ENCODE data around the gene MOGAT3.

GRCh38 chr7:101234636-101235035 lies 33.8 kb upstream of the MOGAT3 start:
- TF ChIP-seq CTCF (conservative IDR thresholded peaks at IDR 0.05), result no peak
- no peak for TF ChIP-seq EZH2 (IDR thresholded peaks at IDR 0.05; ENCODE audit: low read depth)
